Ovary (tissue), 9 donors: ENCODE measurements around the gene GLB1L2. TPM values are rescaled to one million over a fixed set of nuclear protein-coding genes. Genes with fewer than 3 reads are reported as not detected.

Experiments used
- DNase-seq, 5 donors: peaks; one replicate each; pipeline ENCODE4 v3.0.0-alpha.2; 2019 to 2020
- H3K27ac ChIP-seq, 2 donors: fragments of 200-600 bp; one replicate each; pipeline versions ENCODE4 v1.5.1 to v1.8.0; 2019 to 2022
- H3K27me3 ChIP-seq: fragments of 200-600 bp; one replicate; pipeline ENCODE4 v1.8.0; 2022
- H3K36me3 ChIP-seq: fragments of 200-600 bp; sonication (generic); one replicate; pipeline ENCODE4 v1.5.1; 2019
- H3K4me1 ChIP-seq: one replicate; pipeline ENCODE4 v1.8.1; 2013; ENCODE audit warnings: mild to moderate bottlenecking, moderate library complexity; ENCODE audit not compliant: insufficient read depth
- H3K4me3 ChIP-seq: fragments of 200-600 bp; sonication (generic); one replicate; pipeline ENCODE4 v1.5.1; 2017
- H3K9me3 ChIP-seq, 2 donors: fragments of 200-600 bp in 1 of 2; sonication (generic) in 1 of 2; one replicate each; pipeline versions ENCODE4 v1.5.1 to v1.8.1; 2013 to 2019; ENCODE audit warnings: mild to moderate bottlenecking in 1 of 2, moderate library complexity in 1 of 2
- EP300 ChIP-seq: sonication (generic); formaldehyde crosslinking; IDR thresholded peaks from one replicate; pipeline ENCODE4 v1.6.1; 2017; ENCODE audit warnings: antibody characterized with exemption
- POLR2A ChIP-seq: fragments of 450-650 bp; IDR thresholded peaks from one replicate; pipeline ENCODE4 v1.6.1; 2017; ENCODE audit warnings: antibody characterized with exemption, mild to moderate bottlenecking, moderate library complexity
- WGBS, 3 donors: extraction: QIAGEN DNeasy Blood & Tissue Kit in 1 of 3; methylation state at CpG; one replicate each; pipeline versions ENCODE4 v1.1.5 to v1.1.7; 2013 to 2017; 5-methylcytosine and 5-hydroxymethylcytosine counted together
- intact Hi-C, 4 donors: fragments of 100-400 bp; cut with DNase I; formaldehyde crosslinking; loops; one replicate each; pipeline versions ENCODE4 v1.11.0 to v1.15.1; 2022 to 2023
- polyA plus RNA-seq, 2 donors: library from polyadenylated mRNA; stranded (reverse); fragments of 200-250 nt in 1 of 2; fragments of 350-450 nt in 1 of 2; fragmentation: Illumina TruSeq in 1 of 2; extraction: RNeasy Lipid Tissue Mini Kit (QIAGEN cat#74804) in 1 of 2; gene quantifications; one replicate each; pipeline ENCODE4 v1.2.3, GENCODE V29; 2013 to 2014
- total RNA-seq, 7 donors: library from RNA; depleted of rRNA in 2 of 7; stranded (reverse); fragments of >200 nt in 2 of 7; fragmentation: NEBNext Ultra II Directional in 3 of 7; extraction: Animal tissue kit (Norgen Biotek cat#: 25700) in 3 of 7; gene quantifications; one replicate each; pipeline versions ENCODE4 v1.1.0 to v1.2.4, GENCODE V29; 2016 to 2023
- TF ChIP-seq, protein P1 (sequence below), 3 donors: fragments of 450-650 bp in 2 of 3; fragments of 200-600 bp in 1 of 3; IDR thresholded peaks; one replicate each; pipeline versions ENCODE4 v1.5.1 to v1.8.0; 2016 to 2022; ENCODE audit warnings: antibody characterized with exemption in 3 of 3, mild to moderate bottlenecking in 1 of 3
- donor health status: DM: no; HTN: no; CAD: no; lungs with moderate emphysema.
- donor health status: DM: no; HTN: no; CAD: no.
- donor health status: Bipolar disorder and iron deficiency.
- donor health status: DM: yes; HTN: yes; CAD: no.
- donor health status: DM: no; HTN: no; CAD: no.
- donor health status: DM: yes; HTN: yes; CAD: no.

Gene GLB1L2
- total and polyA plus RNA-seq, 9 donors: 9.8 to 24.6 (median 15.6) TPM

DNA sequence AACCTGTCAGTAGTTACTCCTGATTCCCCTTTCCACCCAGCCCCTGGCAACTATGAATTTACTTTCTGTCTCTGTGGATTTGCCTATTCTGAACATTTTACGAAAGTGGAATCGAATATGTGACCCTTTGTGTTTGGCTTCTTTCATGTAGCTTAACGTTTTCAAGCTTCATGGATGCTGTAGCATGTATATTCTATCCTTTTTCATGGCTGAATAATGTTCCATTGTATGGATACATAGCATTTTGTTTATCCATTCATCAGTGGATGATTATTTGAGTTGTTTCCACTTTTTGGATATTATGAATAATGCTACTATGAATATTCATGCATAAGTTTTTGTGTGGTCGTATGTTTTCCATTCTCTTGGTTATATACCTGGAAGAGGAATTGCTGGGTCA lies 9.2 kb upstream of the GLB1L2 start:
- no peak for DNase-seq
- H3K27ac ChIP-seq: no peak overlapping the region
- H3K27me3 ChIP-seq: no peaks in the 10 kb centered on the region
- no peaks in the 10 kb centered on the region for H3K4me1 ChIP-seq
- 87 to 91% (median 89%) methylated on average over 4 of the region's 4 CpGs for WGBS, 3 donors
- intact Hi-C loops: no loop called here
- TF ChIP-seq, protein P1, sequence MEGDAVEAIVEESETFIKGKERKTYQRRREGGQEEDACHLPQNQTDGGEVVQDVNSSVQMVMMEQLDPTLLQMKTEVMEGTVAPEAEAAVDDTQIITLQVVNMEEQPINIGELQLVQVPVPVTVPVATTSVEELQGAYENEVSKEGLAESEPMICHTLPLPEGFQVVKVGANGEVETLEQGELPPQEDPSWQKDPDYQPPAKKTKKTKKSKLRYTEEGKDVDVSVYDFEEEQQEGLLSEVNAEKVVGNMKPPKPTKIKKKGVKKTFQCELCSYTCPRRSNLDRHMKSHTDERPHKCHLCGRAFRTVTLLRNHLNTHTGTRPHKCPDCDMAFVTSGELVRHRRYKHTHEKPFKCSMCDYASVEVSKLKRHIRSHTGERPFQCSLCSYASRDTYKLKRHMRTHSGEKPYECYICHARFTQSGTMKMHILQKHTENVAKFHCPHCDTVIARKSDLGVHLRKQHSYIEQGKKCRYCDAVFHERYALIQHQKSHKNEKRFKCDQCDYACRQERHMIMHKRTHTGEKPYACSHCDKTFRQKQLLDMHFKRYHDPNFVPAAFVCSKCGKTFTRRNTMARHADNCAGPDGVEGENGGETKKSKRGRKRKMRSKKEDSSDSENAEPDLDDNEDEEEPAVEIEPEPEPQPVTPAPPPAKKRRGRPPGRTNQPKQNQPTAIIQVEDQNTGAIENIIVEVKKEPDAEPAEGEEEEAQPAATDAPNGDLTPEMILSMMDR (IDR thresholded peaks at IDR 0.05): no peak
- TF ChIP-seq EP300 (no peak), POLR2A (no peak)
- H3K9me3 ChIP-seq: no peaks in the 10 kb centered on the region
- no peaks in the 10 kb centered on the region for H3K36me3 ChIP-seq
- H3K4me3 ChIP-seq: no peak overlapping the region

DNA sequence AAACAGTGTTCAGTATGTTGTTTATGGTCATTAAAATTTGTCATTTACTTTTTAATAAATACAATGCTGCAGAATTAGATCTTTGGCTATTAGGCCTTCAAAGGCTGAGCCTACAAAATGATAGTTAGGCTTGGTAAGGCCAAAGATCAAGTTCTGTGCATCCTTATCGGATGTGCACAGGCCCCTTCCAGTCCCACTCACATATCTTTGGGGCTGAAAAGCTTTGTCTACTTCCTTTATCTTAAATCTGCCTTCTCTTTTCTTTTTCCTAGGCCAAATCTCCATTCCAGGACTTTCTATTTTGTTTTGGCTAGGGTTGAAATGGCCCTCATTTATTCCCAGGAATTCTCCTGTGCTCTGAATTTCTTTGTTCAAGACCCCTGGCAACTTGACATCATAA lies 3.4 kb upstream of the GLB1L2 start:
- no peaks in the 10 kb centered on the region for H3K36me3 ChIP-seq
- DNase-seq: no peak
- no peaks in the 10 kb centered on the region for H3K9me3 ChIP-seq
- H3K4me1 ChIP-seq: peaks cover 8% of the 10 kb centered on the region
- no peak overlapping the region for H3K27ac ChIP-seq
- TF ChIP-seq POLR2A (no peak), EP300 (no peak)
- TF ChIP-seq, protein P1 (IDR thresholded peaks at IDR 0.05): no peak
- no peaks in the 10 kb centered on the region for H3K27me3 ChIP-seq
- no peak overlapping the region for H3K4me3 ChIP-seq
- intact Hi-C loops: no loop called here
- WGBS, 3 donors: 85 to 89% (median 85%) methylated on average over 1 of the region's 1 CpG

DNA sequence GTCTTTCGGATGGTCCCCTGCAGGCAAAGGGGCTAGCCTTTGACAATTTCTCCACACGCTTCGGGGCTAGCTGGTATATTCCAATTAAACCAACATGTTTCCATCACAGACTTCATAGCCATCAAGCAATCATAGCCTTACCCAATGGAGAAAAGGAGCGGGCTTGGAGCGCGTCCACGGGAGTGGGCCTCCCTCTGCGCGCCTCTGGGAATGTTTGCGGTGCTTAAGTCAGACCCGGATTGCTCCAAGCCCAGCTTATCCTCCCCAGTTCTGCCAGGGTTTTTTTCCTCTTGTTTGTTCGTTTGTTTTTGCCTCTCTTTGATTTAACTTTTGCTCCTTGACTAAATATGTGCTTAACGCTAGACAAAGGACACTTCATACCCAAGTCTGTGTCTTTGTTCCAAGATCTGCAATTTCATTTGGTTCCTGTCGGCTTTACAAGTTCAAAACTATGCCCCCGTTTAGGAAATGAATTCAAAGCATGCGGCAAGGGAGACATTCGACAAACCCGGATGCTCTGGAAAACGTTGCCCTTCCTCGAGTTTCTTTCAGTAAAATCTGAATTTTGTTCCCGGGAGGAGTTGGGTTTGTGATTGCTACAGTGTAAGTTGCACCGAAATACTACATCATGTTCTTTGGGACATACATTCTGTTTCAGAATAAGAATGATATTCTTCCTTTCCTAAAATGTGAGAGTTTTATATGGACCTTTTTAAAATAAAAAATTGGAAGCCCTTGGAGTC lies 1.0 kb upstream of the GLB1L2 start:
- Histone ChIP-seq H3K27me3 (no peaks in the 10 kb centered on the region), H3K4me1 (peaks cover 8% of the 10 kb centered on the region), H3K36me3 (no peaks in the 10 kb centered on the region), H3K9me3 (no peaks in the 10 kb centered on the region), H3K27ac (no peak overlapping the region), H3K4me3 (peak overlapping the region; percentile 64)
- TF ChIP-seq, protein P1 (IDR thresholded peaks at IDR 0.05): no peak
- no peak for TF ChIP-seq EP300
- TF ChIP-seq POLR2A: no peak
- WGBS, 3 donors: 27 to 32% (median 29%) methylated on average over 22 of the region's 22 CpGs
- intact Hi-C loops: loop anchor here in 1 of 4 donors (5.0 kb wide), 1 partner anchor 108 kb away; the partner anchor contains the start of genes NCAPD3 and VPS26B
- no peak for DNase-seq

DNA sequence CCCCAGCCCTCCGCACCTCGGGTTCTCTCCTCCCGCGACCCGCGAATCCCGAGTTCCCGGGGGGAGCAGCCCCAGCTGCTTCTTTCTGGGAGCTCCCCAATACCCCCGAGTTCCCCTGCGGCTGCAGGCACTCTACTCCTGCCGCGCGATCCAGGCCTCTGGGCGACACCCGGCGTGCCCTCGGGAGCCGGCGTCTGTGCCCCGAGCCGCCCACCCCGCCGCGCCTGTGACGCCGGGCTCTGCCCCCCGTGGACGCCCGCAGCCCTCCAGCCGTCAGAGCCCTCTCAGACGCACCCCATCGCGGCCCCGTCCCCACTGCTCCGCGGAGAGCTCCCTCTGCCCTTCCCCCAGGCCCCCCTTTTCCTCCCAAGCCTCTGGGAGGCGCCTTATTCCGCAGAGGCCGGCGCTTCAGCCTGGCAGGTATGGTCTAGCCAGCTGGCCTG lies 422 bp downstream of the GLB1L2 start:
- Histone ChIP-seq H3K36me3 (no peaks in the 10 kb centered on the region), H3K27me3 (no peaks in the 10 kb centered on the region), H3K4me3 (peak overlapping the region; percentile 64), H3K4me1 (peaks cover 8% of the 10 kb centered on the region), H3K9me3 (no peaks in the 10 kb centered on the region), H3K27ac (peak overlapping the region in 1 of 2 donors; percentile 8)
- 0 to 1% (median 0%) methylated on average over 22 to 40 of the region's 40 CpGs for WGBS, 3 donors
- DNase-seq: peak in 2 of 5 donors; percentile 21 to 49
- TF ChIP-seq, protein P1 (IDR thresholded peaks at IDR 0.05): no peak
- TF ChIP-seq EP300: no peak
- no peak for TF ChIP-seq POLR2A
- intact Hi-C loops: loop anchor here in 1 of 4 donors (5.0 kb wide), 1 partner anchor 110 kb away; the partner anchor contains the start of genes NCAPD3 and VPS26B
